GM23338 (cell line): ENCODE measurements around the gene LNPEP. TPM values are rescaled to one million over a fixed set of nuclear protein-coding genes. Genes with fewer than 3 reads are reported as not detected.

Experiments
- ATAC-seq: fragments of 200-7000 bp; cut with Tn5 transposase; 3 replicates; pipeline ENCODE4 v1.9.1; 2020
- DNase-seq: peaks from one replicate; pipeline ENCODE4 v3.0.0-alpha.2; 2015; ENCODE audit warnings: low spot score
- H2AFZ ChIP-seq: fragments of 200-600 bp; sonication (generic); 2 replicates; pipeline ENCODE4 v1.8.0; 2016; ENCODE audit warnings: antibody characterized with exemption, mild to moderate bottlenecking, moderate library complexity
- H3F3A ChIP-seq: fragments of 200-600 bp; sonication (generic); replicated peaks from 2 replicates; pipeline ENCODE4 v1.8.0; 2017; ENCODE audit warnings: antibody characterized with exemption, mixed run types, low read depth
- H3K27ac ChIP-seq: fragments of 200-600 bp; sonication (generic); 2 replicates; pipeline ENCODE4 v1.6.1; 2016; ENCODE audit warnings: low read depth
- H3K27me3 ChIP-seq: fragments of 200-600 bp; sonication (generic); 2 replicates; pipeline ENCODE4 v1.8.0; 2016; ENCODE audit warnings: mild to moderate bottlenecking, mixed run types, moderate library complexity; ENCODE audit not compliant: insufficient read depth
- H3K36me3 ChIP-seq: fragments of 200-600 bp; sonication (generic); 2 replicates; pipeline ENCODE4 v1.8.0; 2016; ENCODE audit warnings: mild to moderate bottlenecking; ENCODE audit not compliant: insufficient read depth
- H3K4me1 ChIP-seq: fragments of 200-600 bp; sonication (generic); 2 replicates; pipeline ENCODE4 v1.8.0; 2016; ENCODE audit warnings: mild to moderate bottlenecking, moderate library complexity; ENCODE audit not compliant: insufficient read depth
- H3K4me2 ChIP-seq: fragments of 200-600 bp; sonication (generic); 2 replicates; pipeline ENCODE4 v1.7.1; 2017; ENCODE audit warnings: mixed run types
- H3K4me3 ChIP-seq: fragments of 200-600 bp; sonication (generic); 2 replicates; pipeline ENCODE4 v1.6.1; 2016; ENCODE audit warnings: mixed run types
- H3K79me2 ChIP-seq: fragments of 200-600 bp; sonication (generic); replicated peaks from 2 replicates; pipeline ENCODE4 v1.8.0; 2017; ENCODE audit warnings: mild to moderate bottlenecking; ENCODE audit not compliant: insufficient read depth
- H3K9me2 ChIP-seq: fragments of 200-600 bp; sonication (generic); 2 replicates; pipeline ENCODE4 v1.8.0; 2017; ENCODE audit not compliant: insufficient read depth
- H4K20me1 ChIP-seq: fragments of 200-600 bp; sonication (generic); replicated peaks from 2 replicates; pipeline ENCODE4 v1.8.0; 2017; ENCODE audit warnings: mild to moderate bottlenecking; ENCODE audit not compliant: insufficient read depth
- H3K27ac Mint-ChIP-seq: 2 replicates; pipeline ENCODE4 v1.8.0; 2020; ENCODE audit warnings: inconsistent platforms, mild to moderate bottlenecking, moderate library complexity, mixed read lengths
- H3K27me3 Mint-ChIP-seq: 3 replicates; pipeline ENCODE4 v1.8.0; 2022; ENCODE audit warnings: low read depth, mild to moderate bottlenecking, moderate library complexity, mixed read lengths, inconsistent platforms; ENCODE audit not compliant: insufficient read depth, poor library complexity
- H3K36me3 Mint-ChIP-seq: 3 replicates; pipeline ENCODE4 v1.8.0; 2021; ENCODE audit warnings: low read depth, mild to moderate bottlenecking, inconsistent platforms, moderate library complexity, mixed read lengths
- H3K4me1 Mint-ChIP-seq: 3 replicates; pipeline ENCODE4 v1.8.0; 2020; ENCODE audit warnings: mild to moderate bottlenecking, inconsistent platforms, mixed read lengths
- H3K4me3 Mint-ChIP-seq: 3 replicates; pipeline ENCODE4 v1.8.0; 2021; ENCODE audit warnings: moderate library complexity, mild to moderate bottlenecking, inconsistent platforms, mixed read lengths
- H3K9me3 Mint-ChIP-seq: 3 replicates; pipeline ENCODE4 v1.8.0; 2020; ENCODE audit warnings: moderate library complexity, mild to moderate bottlenecking, inconsistent platforms, mixed read lengths
- CREB1 ChIP-seq: fragments of 250-450 bp; sonication (Bioruptor Pico); IDR thresholded peaks from 2 replicates; pipeline ENCODE4 v1.5.0; 2020; ENCODE audit warnings: low read depth, mild to moderate bottlenecking, moderate library complexity
- CTCF ChIP-seq, 2 experiments: fragments of 200-600 bp in 1 of 2; sonication (generic) in 1 of 2; conservative IDR thresholded peaks; 2 replicates each; pipeline versions ENCODE4 v1.5.1 to v1.6.1; 2016 to 2017; ENCODE audit warnings: antibody characterized with exemption in 2 of 2, low read depth in 2 of 2, mild to moderate bottlenecking in 2 of 2, moderate library complexity in 1 of 2
- EZH2 ChIP-seq: fragments of 200-600 bp; sonication (generic); IDR thresholded peaks from one replicate; pipeline ENCODE4 v1.8.0; 2017; ENCODE audit warnings: antibody characterized with exemption, mild to moderate bottlenecking, low read depth; ENCODE audit not compliant: unreplicated experiment
- EZH2phosphoT487 ChIP-seq: fragments of 200-600 bp; sonication (generic); IDR thresholded peaks from one replicate; pipeline ENCODE4 v1.8.1; 2018; ENCODE audit warnings: antibody characterized with exemption; ENCODE audit not compliant: unreplicated experiment
- JUNB ChIP-seq: IDR thresholded peaks from one replicate; pipeline ENCODE4 v1.6.1; 2016; ENCODE audit warnings: antibody characterized with exemption; ENCODE audit not compliant: unreplicated experiment
- NANOG ChIP-seq: IDR thresholded peaks from 2 replicates; pipeline ENCODE4 v1.6.1; 2016; ENCODE audit warnings: antibody characterized with exemption, borderline replicate concordance
- POLR2AphosphoS5 ChIP-seq: IDR thresholded peaks from 2 replicates; pipeline ENCODE4 v1.6.1; 2016; ENCODE audit warnings: antibody characterized with exemption, low read depth
- STAT1 ChIP-seq: IDR thresholded peaks from one replicate; pipeline ENCODE4 v1.6.1; 2016; ENCODE audit warnings: antibody characterized with exemption; ENCODE audit not compliant: unreplicated experiment
- ZNF114 ChIP-seq: fragments of 250-450 bp; sonication (Bioruptor Pico); IDR thresholded peaks from 2 replicates; pipeline ENCODE4 v1.5.0; 2020; ENCODE audit warnings: mild to moderate bottlenecking, moderate library complexity
- ZNF331 ChIP-seq: fragments of 250-450 bp; sonication (Bioruptor Pico); IDR thresholded peaks from 2 replicates; pipeline ENCODE4 v1.5.0; 2020; ENCODE audit warnings: low read depth, mild to moderate bottlenecking, moderate library complexity
- ZNF462 ChIP-seq: fragments of 250-450 bp; sonication (Bioruptor Pico); IDR thresholded peaks from 2 replicates; pipeline ENCODE4 v1.5.0; 2020; ENCODE audit warnings: mild to moderate bottlenecking, moderate library complexity
- polyA plus RNA-seq: library from polyadenylated mRNA; unstranded; fragments of >200 nt; fragmentation: Nextera tagmentation; extraction: Ambion mirVana; gene quantifications from 2 replicates; pipeline ENCODE4 v1.2.1, GENCODE V29; 2016
- total RNA-seq: library from RNA; depleted of rRNA; stranded (reverse); fragments of >200 nt; shearing (Covaris generic); gene quantifications from 2 replicates; pipeline ENCODE4 v1.2.3, GENCODE V29; 2014
- TF ChIP-seq, protein P1 (sequence below): IDR thresholded peaks from 2 replicates; pipeline ENCODE4 v1.6.1; 2016; ENCODE audit warnings: antibody characterized with exemption
- TF ChIP-seq, protein P2 (sequence below): IDR thresholded peaks from one replicate; pipeline ENCODE4 v1.6.1; 2018; ENCODE audit warnings: antibody characterized with exemption; ENCODE audit not compliant: unreplicated experiment

LNPEP gene
- total and polyA plus RNA-seq, 2 experiments from 2014 or later, result 1.2 to 8.3 TPM

DNA sequence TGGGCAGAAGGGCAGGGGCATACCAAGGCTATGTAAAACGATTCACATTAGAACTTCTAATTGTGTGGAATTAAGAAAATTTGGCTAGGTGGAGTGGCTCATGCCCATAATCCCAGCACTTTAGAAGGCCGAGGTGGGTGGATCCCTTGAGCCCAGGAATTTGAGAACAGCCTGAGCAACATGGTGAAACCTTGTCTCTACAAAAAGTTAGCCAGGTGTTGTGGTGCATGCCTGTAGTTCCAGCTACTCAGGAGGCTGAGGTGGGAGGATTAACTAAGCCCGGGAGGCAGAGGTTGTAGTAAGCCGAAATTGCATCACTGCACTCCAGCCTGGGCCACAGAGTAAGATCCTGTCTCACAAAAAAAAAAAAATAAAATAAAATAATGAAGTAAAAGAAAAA, 141.4 kb downstream of the LNPEP start:
- no peaks in the 10 kb centered on the region for H3F3A ChIP-seq
- Mint-ChIP-seq H3K4me1 (no peaks in the 10 kb centered on the region; the same call in 2 of the 3 replicates), H3K27ac (no peak overlapping the region), H3K4me3 (no peak overlapping the region), H3K36me3 (no peaks in the 10 kb centered on the region; the same call in 2 of the 3 replicates), H3K9me3 (no peaks in the 10 kb centered on the region), H3K27me3 (peaks cover 5% of the 10 kb centered on the region)
- no peak overlapping the region for H2AFZ ChIP-seq
- no peaks in the 10 kb centered on the region for H4K20me1 ChIP-seq
- H3K4me3 ChIP-seq, result no peak overlapping the region
- H3K27me3 ChIP-seq, result no peaks in the 10 kb centered on the region
- ATAC-seq, result no peak
- no peaks in the 10 kb centered on the region for H3K4me1 ChIP-seq
- no peaks in the 10 kb centered on the region for H3K36me3 ChIP-seq
- H3K4me2 ChIP-seq, result no peak overlapping the region
- TF ChIP-seq, protein P1, sequence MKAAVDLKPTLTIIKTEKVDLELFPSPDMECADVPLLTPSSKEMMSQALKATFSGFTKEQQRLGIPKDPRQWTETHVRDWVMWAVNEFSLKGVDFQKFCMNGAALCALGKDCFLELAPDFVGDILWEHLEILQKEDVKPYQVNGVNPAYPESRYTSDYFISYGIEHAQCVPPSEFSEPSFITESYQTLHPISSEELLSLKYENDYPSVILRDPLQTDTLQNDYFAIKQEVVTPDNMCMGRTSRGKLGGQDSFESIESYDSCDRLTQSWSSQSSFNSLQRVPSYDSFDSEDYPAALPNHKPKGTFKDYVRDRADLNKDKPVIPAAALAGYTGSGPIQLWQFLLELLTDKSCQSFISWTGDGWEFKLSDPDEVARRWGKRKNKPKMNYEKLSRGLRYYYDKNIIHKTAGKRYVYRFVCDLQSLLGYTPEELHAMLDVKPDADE, result no peak
- no peak for TF ChIP-seq NANOG
- no peak for TF ChIP-seq EZH2phosphoT487
- no peak for TF ChIP-seq STAT1
- TF ChIP-seq ZNF331, result no peak
- TF ChIP-seq EZH2, result no peak
- TF ChIP-seq, protein P2, sequence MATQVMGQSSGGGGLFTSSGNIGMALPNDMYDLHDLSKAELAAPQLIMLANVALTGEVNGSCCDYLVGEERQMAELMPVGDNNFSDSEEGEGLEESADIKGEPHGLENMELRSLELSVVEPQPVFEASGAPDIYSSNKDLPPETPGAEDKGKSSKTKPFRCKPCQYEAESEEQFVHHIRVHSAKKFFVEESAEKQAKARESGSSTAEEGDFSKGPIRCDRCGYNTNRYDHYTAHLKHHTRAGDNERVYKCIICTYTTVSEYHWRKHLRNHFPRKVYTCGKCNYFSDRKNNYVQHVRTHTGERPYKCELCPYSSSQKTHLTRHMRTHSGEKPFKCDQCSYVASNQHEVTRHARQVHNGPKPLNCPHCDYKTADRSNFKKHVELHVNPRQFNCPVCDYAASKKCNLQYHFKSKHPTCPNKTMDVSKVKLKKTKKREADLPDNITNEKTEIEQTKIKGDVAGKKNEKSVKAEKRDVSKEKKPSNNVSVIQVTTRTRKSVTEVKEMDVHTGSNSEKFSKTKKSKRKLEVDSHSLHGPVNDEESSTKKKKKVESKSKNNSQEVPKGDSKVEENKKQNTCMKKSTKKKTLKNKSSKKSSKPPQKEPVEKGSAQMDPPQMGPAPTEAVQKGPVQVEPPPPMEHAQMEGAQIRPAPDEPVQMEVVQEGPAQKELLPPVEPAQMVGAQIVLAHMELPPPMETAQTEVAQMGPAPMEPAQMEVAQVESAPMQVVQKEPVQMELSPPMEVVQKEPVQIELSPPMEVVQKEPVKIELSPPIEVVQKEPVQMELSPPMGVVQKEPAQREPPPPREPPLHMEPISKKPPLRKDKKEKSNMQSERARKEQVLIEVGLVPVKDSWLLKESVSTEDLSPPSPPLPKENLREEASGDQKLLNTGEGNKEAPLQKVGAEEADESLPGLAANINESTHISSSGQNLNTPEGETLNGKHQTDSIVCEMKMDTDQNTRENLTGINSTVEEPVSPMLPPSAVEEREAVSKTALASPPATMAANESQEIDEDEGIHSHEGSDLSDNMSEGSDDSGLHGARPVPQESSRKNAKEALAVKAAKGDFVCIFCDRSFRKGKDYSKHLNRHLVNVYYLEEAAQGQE, result no peak
- TF ChIP-seq CTCF (conservative IDR thresholded peaks at IDR 0.05; ENCODE audit: low read depth in 2 of 2), result no peak
- TF ChIP-seq ZNF114 (CRISPR knock-in tag), result no peak
- no peak for TF ChIP-seq JUNB
- no peak for TF ChIP-seq ZNF462 (CRISPR knock-in tag)
- no peak for TF ChIP-seq POLR2AphosphoS5
- TF ChIP-seq CREB1 (CRISPR knock-in tag), result no peak
- no peak for DNase-seq
- no peak overlapping the region for H3K27ac ChIP-seq
- H3K9me2 ChIP-seq, result no peaks in the 10 kb centered on the region
- no peaks in the 10 kb centered on the region for H3K79me2 ChIP-seq
